ENCODE measurements around the gene LRSAM1.

The LRSAM1 gene

DNA sequence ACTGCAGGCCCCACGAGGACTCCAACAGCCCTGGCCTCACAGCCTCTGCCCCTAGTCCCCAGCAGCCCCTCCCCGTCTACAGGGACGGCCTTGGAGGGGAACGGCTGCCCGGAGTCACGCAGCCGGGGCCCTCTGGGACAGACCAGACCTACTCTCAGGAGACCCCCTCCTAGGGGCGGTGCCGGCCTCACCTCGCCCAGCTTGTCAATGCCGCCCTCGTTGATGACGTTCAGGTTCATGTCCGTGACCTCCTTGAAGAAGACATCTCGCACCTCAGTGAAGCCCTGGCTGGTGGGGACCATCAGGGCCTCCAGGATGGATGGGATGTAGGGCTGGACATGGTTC, 58.6 kb downstream of the LRSAM1 start:
- no peak for DNase-seq (ENCODE audit: low read depth in 1 of 2, low spot score in 1 of 2)

DNA sequence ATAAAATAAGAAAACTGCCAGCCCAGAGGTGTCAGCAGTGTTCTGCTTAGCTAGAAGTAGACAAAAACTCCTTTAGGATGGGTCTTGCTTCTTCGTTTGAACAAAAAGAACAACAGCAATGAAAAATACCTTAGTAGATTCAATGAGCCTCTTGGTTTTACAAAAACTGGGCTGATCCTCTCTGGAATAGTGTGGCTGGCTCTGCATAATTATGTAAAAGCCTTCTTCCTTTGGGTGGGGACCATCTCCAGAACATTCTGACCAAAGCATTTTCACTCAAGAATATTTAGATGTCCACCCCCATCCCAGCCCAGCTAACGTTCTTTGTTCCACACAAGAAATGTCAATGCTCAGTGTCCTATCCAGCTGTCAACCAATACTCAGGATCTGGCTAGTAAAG, 63.2 kb downstream of the LRSAM1 start:
- DNase-seq (ENCODE audit: low read depth in 1 of 2, low spot score in 1 of 2), result no peak

DNA sequence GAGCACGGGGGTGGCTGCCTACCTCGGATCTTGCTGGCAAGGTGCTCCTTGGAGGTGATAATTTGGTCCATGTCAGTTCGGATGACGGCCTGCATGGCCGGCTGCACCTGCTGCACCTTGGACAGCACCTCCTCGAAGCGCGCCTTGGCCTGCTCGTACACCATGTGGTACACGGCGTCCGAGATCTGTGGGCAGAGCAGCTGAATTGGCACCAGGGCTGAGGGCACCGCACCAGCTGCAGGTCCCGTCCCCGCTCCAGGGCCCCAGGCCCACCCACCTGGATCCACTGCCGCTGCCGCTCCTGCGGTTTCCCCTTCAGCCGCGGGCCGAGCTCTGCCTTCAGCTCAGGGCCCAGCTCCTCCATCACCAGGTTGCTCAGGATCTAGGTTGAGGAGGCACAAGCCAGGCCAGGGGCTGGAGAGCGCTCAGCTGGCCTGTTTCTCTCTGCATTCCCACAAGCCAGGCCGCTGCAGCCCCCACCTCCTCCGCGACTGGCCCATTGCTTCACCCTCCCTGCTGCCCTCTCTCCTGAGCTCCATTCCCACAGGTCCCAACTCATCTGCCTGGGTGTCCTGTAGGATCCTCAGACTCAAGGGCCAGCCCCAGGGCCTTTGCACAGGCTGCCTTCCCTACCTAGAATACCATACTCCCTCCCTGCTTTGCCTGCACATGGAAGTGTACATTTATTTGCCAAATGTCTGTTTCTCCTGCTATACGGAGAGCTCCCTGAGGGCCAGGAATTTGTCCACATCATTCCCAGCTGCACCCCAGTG, 65.7 kb downstream of the LRSAM1 start:
- DNase-seq (ENCODE audit: low read depth in 1 of 2, low spot score in 1 of 2), result no peak

DNA sequence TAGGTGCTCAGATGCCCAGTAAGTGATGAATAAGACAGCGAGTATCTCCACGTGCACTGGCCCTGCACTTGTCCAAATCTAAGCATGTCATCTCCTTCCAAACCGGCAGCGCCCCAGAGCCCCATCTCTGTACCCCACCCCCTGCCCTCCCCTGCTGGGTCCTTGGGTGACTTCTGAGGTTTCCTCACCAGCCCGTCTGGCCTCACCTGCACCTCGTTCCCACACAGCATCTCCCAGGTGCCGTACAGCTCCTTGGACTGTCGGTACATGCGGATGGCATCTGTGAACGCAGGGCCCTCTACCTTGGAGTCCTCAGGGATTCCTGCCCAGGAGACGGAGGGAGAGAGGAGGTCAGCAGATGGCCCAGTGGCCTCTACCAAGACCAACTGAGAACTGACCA, 66.3 kb downstream of the LRSAM1 start:
- no peak for DNase-seq (ENCODE audit: low read depth in 1 of 2, low spot score in 1 of 2)

DNA sequence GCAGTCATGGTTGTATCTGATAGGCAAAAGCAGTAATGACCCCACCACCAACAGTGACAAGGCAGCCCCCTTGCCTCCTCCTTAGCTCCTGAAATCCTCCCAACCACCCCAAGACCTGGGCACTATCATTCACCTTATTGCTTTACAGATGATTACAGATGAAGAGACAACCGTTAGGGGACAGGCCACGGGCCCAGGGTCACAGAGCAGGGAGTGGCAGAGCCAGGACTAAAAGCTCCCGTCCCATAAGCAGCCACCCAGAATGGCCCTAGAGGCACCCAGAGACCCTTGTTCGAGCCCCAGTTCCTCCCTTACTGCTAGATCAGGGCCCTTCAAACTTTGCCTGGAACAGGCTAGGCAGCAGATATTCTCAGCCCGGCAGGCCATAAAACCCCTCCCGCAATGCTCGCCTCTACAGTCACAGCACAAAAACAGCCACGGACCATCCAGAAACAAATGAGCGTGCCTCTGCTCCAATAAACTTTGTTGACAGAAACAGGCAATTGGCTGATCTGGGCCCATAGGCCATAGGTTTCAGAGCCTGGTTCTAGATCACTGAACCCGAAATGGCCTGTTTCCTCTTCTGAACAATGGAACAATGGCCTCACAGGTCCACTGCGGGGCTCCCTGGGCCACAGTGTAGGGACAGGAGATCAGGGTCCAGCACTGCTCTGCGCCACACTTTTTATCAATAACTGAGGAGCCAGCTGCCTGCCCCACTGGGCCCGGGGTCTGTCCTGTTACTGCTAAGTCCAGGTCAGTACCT, 67.0 kb downstream of the LRSAM1 start:
- no peak for DNase-seq (ENCODE audit: low read depth in 1 of 2, low spot score in 1 of 2)

DNA sequence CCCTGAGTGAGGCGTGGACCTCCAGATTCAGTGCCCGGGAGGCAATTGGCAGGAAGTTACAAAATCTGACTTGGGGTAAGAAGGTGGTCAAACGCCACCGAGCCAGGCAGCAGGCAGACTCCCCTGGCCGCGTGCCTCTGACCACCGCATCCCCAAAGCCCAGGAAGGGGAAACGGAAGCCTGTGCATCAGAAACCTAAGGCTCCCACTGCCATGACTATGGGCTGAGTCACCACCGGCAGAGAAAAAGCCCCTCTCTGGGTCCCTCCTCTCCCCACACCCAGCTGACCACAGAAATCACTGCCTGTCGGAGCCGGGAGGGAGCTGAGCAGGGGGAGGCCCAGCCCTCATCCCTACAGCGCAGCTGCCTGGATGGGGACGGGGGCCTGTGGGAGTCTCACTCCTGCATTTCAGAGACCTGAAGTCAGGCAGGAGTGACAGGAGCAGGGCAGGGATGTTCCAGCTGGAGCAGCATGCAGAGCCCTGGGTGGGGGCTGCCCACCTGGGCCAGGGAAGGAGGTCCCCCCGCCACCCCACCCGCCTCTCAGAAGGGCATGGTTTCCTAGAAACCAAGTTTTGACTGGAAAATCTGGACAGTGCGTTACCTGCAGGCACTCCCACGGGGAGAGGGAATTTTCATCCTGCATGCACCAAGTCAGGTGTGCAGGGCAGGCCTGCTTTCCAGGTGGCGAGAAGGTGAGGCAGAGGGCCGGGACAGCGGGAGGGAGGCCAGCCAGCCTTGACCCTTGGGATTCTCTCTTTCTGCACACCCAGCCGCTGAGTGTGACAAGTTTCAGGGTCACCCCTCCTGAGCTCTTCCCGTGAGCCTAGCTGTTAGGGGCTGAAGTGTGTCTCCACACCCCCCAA, 68.2 kb downstream of the LRSAM1 start:
- no peak for DNase-seq (ENCODE audit: low read depth in 1 of 2, low spot score in 1 of 2)

DNA sequence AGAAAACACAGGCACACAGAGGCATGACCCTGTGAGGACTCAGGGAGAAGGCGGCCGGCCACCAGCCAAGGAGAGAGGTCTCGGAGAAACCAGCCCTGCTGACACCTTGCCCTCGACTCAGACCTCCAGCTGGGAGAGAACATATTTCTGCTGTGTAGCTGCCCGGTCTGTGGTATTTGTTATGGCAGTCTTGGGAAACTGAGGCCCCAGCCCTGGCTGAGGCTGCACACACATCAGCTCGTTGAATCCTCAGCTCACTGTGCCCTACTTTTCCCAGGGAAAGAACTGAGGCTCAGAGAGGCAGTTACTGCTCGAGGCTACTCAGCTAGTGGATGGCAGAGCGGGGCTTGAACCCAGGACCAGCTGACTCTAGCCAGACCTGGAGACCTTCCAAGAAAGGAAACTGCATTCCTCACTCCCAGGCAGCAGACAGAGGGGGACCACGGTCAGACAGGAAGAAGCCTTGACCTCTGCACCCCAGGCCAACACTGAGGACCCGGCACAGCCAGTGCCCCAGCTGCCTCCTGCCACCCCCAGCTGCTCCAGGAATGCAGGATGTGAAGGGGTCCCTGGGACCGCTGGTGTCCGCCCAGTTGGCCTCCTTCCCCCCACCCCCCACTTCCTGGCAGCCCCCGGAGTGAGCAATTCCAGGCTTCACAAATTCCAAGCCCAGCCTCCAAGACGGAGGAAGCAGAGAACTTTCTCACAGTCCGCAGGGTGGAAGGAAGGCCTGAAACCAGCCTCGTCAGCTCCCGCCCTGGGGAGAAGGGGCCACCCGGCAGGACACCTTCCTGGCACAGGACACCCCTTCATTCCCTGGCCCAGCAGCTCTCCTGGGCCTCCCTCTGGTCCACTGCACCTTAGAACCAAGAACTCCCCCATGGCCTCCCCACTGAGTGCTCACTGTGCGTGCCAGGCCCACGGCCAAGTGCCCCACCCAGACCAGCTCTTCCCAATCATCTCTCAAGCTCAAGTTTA, 69.9 kb downstream of the LRSAM1 start:
- no peak for DNase-seq (ENCODE audit: low read depth in 1 of 2, low spot score in 1 of 2)

DNA sequence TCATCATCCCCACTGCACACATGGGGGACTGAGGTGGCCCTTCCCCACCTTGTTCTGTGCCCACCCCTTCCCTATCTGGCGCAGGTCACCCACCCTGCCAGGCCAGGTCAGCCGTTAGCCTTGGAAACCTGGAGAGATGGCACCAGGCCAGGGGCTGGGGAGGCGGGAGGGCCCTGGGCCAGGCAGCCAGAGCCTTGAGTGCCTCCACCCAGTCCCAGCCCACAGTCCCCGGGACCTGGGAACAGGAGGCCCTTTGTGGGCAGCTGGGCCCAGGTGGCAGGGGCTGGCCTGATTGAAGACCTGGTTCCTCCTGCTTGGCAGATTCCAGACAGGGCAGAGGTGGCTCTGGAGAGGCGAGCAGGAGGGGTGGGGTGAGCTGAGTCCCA, 70.6 kb downstream of the LRSAM1 start:
- no peak for DNase-seq (ENCODE audit: low read depth in 1 of 2, low spot score in 1 of 2)

DNA sequence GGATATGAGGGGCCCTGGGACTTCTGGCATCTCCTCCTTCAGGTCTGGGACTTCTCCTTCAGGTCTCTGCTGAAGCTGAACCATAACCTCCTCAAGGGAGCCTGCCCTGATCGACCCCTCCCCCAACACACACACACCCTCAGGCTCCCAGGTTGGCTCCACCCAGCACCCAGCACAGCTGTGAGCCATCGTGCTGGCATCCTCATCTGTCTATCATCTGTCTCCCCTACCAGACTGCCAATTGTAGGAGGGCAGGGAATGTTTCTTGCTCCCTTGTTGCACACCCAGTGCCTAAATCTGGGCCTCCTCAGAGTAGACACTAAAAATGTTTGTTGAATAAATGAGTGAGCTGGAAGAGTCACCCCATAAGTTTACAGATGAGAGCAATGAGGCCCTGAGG, 71.4 kb downstream of the LRSAM1 start:
- DNase-seq (ENCODE audit: low read depth in 1 of 2, low spot score in 1 of 2), result no peak

DNA sequence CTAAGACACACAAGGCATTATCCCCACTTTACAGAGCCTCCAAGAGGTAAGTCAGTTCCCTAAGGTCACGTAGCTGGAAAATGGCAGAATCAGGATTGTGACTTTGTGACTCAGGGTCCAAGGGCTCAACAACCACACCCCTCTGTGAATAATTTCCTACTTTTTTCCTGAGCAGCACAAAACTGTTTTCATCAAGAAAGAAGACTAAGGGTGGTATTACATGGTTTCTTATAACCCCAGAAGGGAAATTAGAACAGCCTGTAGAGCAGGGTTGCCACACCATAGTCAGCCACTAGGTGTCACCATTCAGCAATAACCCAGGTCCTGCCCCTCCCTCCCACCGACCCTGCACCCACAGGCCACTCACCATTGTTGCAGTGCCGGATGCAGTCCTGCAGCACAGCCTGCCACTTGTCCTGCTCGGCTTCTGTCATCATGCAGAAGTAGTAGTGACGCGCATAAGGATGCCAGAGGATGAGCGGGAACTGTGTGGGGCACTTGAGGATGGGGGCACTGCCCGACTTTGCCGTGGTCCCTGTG, 72.1 kb downstream of the LRSAM1 start:
- no peak for DNase-seq (ENCODE audit: low read depth in 1 of 2, low spot score in 1 of 2)

DNA sequence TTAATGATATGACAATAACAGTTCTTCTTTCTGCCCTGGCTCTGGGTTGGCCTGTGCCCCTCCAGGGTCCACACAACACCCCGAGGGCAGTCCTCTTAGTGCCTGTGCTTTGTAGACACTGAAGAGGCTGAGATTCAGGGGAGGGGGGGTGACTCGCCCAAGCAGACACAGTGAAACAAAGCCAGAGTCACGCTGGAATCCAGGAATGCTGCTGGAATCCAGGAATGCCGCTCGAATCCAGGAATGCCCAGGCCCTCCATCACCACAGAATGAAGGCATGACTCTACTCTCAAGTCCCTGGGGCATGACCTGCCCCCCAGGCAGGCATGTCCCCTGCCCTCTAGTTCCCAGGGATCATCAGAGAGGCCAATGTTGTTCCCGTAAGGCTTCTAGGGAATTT, 73.1 kb downstream of the LRSAM1 start:
- DNase-seq (ENCODE audit: low read depth in 1 of 2, low spot score in 1 of 2), result no peak

DNA sequence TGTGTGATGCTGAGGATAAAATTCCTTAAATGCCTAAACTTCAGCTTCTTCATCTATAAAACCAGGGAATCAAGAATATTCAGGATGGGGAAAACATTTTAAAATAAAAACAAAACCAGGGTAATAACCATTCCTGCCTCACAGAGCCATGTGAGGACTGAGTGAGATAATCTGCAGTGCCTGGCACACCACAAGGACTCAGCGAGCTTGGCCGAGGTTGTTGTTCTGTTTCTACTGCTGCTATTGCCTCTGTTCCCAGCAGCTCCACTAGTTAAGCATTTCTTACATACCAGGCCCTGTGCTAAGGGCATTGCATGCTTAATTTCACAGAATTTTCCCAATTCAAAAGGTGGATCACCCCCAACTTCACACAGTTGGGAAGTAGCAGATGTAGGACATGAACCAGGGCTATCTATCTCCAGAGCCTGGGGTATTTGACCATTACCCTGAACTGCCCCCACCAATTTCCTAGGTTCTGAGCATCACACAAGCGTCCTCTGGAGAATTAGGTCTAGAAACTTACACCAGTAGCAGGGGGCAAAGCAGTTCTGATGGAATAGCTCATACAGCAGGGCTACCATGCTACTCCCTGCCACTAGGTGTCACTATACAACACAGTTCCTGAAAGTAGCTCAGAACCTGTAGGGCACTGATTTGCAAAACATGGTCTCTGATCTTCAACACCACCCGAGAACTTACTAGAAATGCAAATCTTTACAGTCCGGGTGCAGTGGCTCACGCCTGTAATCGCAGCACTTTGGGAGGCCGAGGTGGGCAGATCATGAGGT, 74.3 kb downstream of the LRSAM1 start:
- no peak for DNase-seq (ENCODE audit: low read depth in 1 of 2, low spot score in 1 of 2)

DNA sequence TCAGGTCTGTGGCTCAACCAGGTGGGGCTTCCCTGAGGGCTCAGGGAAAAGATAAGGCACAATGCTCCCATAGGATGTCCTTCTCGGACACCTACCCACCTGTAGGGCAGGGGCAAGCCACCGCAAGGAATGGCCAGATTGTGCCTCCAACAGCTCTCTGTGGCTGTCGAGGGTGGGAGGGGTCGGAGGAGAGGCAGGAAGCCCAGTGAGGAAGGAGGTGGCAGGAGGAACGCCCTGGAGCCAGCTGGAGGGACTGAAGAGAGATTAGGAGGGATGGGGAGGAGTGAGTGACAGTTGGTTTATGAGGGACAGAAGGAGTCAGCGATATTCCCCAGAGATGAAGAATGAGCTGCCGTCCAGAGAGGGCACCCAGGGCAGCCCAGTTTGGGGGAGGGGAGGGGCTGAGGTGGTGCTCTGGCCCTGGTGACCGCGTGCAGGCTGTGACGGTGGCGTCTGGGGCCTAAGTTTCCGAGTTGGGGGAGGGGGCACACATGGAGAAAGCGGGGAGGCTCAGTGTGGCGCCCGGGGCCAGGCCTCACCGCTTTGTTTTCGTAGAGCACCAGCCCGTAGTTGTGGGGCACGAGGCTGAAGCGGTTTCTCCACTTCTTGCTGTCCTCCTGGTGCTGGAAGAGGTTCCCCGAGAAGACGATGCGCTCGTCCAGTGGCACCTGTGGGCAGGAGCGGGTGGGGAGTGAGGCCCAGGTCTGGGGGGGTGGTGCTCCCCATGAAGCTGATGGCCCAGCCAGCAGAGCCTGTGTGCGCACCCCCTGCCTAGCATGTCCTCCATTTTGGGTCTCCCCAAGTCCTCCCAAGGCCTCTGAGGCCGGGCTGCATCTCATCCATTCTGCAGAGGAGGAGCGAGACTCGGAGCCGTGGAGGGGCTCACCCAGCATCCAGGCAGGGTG, 75.6 kb downstream of the LRSAM1 start:
- DNase-seq (ENCODE audit: low read depth in 1 of 2, low spot score in 1 of 2), result no peak

DNA sequence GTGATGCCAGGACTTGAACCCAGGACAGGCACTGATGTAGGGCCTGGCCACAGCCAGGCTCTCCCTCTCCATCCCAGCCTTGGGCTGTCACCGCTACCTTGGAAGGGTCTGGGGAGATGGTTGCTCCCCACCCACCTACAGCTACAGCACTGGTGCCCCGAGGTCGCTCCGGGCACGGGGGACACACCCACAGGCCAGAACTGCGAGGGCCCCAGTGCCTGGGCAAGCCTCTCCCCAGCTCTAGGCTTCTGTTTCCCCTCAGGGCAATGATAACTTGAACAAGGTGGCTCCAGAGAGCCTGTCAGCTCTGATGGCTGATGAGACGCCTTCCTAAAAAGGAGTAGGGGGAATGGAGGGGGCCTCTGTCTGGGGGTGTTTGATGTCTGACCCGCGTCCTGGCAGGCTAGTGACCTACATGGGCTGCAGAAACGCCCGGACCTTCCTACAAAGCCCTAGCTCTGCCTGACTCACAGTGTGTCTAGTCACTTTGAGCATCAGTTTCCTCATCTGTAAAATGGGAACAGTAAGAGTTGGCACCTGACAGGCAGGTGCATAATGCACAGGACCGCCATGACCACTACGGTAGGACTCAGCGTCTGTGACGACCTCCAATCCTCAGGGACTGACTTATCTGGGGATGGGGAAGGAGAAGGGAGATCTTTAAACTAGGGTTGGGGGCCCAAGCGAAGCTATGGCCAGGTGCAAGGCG, 76.4 kb downstream of the LRSAM1 start:
- no peak for DNase-seq (ENCODE audit: low read depth in 1 of 2, low spot score in 1 of 2)

DNA sequence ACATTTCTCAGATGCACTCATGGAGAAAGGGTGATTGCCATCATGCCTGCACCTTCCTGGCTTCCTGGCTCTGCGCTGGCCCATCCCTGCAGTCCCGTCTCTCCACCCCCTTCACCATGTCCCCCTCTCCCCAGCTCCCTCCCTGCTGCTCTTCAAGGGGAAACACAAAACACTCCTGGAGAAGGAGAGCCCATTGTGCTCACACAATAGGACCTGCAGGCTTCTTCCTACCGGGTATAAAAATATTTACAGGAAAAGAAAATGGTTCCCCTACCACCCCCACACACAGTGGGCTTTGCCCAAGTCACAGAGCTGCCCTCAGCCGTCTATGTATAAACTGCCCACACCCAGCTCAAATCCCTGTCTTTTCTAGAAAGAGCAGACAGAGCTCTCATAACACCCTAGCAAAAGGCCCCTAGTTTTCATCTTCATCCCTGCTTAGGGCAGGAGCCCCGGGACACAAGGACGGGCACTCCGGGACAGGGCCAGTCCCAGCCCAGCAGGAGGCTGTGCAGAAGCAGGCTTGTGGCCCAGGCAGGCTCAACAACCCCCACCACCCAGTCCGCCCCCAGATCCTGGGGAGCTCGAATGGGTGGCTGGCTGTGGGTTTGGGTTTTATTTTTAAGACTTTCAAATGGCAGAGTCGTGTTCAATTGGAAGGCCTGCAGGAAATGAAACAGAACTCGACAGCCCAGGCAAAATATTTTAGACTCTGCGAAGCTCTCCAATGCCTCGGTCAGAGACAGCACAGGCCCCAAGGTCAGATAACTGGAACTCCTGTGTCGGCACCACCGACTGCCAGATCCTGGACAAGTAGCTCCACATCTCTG, 77.3 kb downstream of the LRSAM1 start:
- no peak for DNase-seq (ENCODE audit: low read depth in 1 of 2, low spot score in 1 of 2)

DNA sequence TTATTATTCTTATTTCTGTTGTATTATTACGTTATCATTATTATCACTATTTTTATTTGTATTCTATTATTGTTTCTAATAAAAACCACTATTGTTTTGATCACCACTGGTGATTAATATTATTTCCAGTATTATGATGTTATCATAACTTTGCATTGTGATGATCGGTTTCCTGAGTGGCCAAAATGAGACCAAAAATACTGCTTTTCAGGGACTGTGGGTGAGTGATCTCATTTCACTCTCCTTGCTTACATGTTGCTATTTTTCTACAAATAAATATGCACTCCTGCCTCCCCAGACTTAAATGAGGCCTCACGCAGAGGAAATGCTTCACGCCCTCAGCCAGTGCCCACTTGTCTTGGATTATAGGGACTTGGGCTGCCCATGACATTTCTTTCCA, 78.4 kb downstream of the LRSAM1 start:
- no peak for DNase-seq (ENCODE audit: low read depth in 1 of 2, low spot score in 1 of 2)

All from activated CD4-positive, alpha-beta T cell treated with anti-CD3 and anti-CD28 coated beads, Interleukin-2, amount 50 U/mL, for 24 hours (primary cell).